SH-SY5Y (cell line): ENCODE measurements around the gene STARD10.

Source experiments
- GATA2 ChIP-seq: IDR thresholded peaks from 2 replicates; pipeline ENCODE4 v1.6.1; 2011; ENCODE audit warnings: mild to moderate bottlenecking, low read depth, low read length
- GATA3 ChIP-seq: IDR thresholded peaks from 2 replicates; pipeline ENCODE4 v1.6.1; 2011; ENCODE audit warnings: low read depth, mild to moderate bottlenecking, low read length, moderate library complexity

- TF ChIP-seq GATA2 (no peak), GATA3 (no peak)
Measured at GRCh38 chr11:72730243-72730642, 63.6 kb downstream of the STARD10 start.
